Measurements from ENCODE around the gene AIF1L. TPM values are rescaled to one million over a fixed set of nuclear protein-coding genes. Genes with fewer than 3 reads are reported as not detected.

The AIF1L gene
- polyA plus RNA-seq, 3 donors: not detected

DNA sequence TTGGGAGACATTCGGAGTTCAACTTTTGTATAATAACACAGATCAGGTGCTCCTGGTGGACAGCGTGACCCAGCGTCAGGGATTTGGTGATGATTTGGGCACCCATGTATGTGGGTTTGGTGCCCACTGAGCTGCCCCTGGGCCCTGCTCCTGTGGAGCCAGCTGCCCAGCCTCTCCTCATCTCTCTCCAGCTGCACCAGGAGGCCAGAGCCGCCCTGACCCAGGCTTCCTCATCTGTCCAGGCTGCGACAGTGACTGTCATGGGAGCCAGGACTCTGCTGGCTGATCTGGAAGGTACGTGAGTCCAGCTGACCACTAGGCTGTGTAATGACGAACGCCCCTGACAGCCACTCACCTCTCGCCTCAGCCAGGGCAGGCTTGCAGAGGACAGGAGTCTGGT, 14.5 kb upstream of the AIF1L start:
- Histone ChIP-seq H3K79me2 (ENCODE audit: insufficient read depth, low read length) (no peaks in the 10 kb centered on the region), H3K4me2 (replicated peaks; ENCODE audit: extremely low read depth, low read length, poor library complexity, severe bottlenecking) (no peak overlapping the region), H3K9me3 (replicated peaks in 1 of 2; ENCODE audit: control insufficient read depth in 1 of 2, insufficient read depth in 1 of 2, low read length in 2 of 2) (no peaks in the 10 kb centered on the region), H3K27ac (ENCODE audit: low read depth in 1 of 2, low read length in 2 of 2) (no peak overlapping the region), H3K27me3 (ENCODE audit: control insufficient read depth in 2 of 2, insufficient read depth in 2 of 2, low read length in 2 of 2) (no peaks in the 10 kb centered on the region), H4K20me1 (ENCODE audit: insufficient read depth, low read length) (no peaks in the 10 kb centered on the region), H3K4me3 (replicated peaks in 1 of 3; ENCODE audit: low read depth in 2 of 3, low read length in 3 of 3) (no peak overlapping the region), H2AFZ (ENCODE audit: insufficient read depth, low read depth, low read length, poor library complexity, severe bottlenecking) (no peak overlapping the region), H3K9ac (ENCODE audit: insufficient read depth, low read length, poor library complexity, severe bottlenecking) (no peak overlapping the region), H3K4me1 (ENCODE audit: control insufficient read depth in 1 of 2, insufficient read depth in 2 of 2, low read length in 2 of 2) (no peaks in the 10 kb centered on the region), H3K36me3 (replicated peaks in 1 of 2; ENCODE audit: control insufficient read depth in 1 of 2, insufficient read depth in 2 of 2, low read length in 2 of 2) (no peaks in the 10 kb centered on the region)
- no peaks in the 10 kb centered on the region for H3K9me3 Mint-ChIP-seq
- WGBS (ENCODE audit: insufficient coverage): 94% methylated on average over 3 of the region's 9 CpGs
- H3K27me3 Mint-ChIP-seq (ENCODE audit: low read depth in 3 of 3): peaks cover 0 to 3% (median 0%) of the 10 kb centered on the region in 3 donors
- no peaks in the 10 kb centered on the region for H3K36me3 Mint-ChIP-seq
- DNase-seq: no peak
- TF ChIP-seq, protein P1, sequence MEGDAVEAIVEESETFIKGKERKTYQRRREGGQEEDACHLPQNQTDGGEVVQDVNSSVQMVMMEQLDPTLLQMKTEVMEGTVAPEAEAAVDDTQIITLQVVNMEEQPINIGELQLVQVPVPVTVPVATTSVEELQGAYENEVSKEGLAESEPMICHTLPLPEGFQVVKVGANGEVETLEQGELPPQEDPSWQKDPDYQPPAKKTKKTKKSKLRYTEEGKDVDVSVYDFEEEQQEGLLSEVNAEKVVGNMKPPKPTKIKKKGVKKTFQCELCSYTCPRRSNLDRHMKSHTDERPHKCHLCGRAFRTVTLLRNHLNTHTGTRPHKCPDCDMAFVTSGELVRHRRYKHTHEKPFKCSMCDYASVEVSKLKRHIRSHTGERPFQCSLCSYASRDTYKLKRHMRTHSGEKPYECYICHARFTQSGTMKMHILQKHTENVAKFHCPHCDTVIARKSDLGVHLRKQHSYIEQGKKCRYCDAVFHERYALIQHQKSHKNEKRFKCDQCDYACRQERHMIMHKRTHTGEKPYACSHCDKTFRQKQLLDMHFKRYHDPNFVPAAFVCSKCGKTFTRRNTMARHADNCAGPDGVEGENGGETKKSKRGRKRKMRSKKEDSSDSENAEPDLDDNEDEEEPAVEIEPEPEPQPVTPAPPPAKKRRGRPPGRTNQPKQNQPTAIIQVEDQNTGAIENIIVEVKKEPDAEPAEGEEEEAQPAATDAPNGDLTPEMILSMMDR (IDR thresholded peaks at IDR 0.05): no peak
- intact Hi-C loops (cut with micrococcal nuclease): no loop called here
- H3K4me3 Mint-ChIP-seq: no peak overlapping the region
- peaks cover 4% of the 10 kb centered on the region for H3K4me1 Mint-ChIP-seq
- no peak overlapping the region for H3K27ac Mint-ChIP-seq

DNA sequence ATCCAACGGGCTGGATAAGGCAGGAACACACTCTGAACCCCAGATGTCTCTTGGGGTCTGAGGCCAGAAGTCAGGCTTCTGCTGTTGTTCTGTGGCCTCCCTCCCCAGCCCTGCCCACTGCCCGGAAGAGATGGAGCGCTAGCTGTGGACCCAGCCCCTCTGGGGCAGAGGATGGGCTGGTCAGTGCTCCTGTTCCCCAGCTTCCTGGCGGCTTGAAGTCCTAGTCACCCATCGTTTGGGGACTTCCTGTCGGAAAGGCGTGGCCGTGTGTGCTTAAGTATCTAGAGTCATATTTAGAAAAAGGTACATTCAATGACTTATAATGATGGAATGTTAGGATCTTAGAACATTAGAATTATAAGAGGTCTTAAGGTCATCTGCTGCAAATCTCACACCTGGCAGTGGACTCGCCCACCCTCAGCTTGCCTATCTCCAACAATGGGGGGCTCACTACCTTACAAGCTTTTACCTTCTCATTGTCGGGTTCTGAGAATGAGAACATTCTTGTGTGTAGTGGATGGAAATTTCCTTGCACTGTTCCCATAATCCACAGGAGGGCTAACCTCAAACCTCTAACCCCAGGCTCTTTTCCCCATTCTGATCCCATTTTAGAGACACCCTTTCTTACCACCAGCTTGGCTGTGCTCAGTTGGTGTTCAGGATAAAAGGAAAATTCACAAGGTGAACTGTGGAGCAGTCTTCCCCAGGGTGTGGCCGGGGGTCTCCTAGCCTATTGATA, 13.4 kb upstream of the AIF1L start:
- Histone ChIP-seq H3K27me3 (ENCODE audit: control insufficient read depth in 2 of 2, insufficient read depth in 2 of 2, low read length in 2 of 2) (no peaks in the 10 kb centered on the region), H3K27ac (ENCODE audit: low read depth in 1 of 2, low read length in 2 of 2) (no peak overlapping the region), H3K4me3 (replicated peaks in 1 of 3; ENCODE audit: low read depth in 2 of 3, low read length in 3 of 3) (no peak overlapping the region), H3K9ac (ENCODE audit: insufficient read depth, low read length, poor library complexity, severe bottlenecking) (no peak overlapping the region), H3K79me2 (ENCODE audit: insufficient read depth, low read length) (no peaks in the 10 kb centered on the region), H2AFZ (ENCODE audit: insufficient read depth, low read depth, low read length, poor library complexity, severe bottlenecking) (no peak overlapping the region), H3K36me3 (replicated peaks in 1 of 2; ENCODE audit: control insufficient read depth in 1 of 2, insufficient read depth in 2 of 2, low read length in 2 of 2) (no peaks in the 10 kb centered on the region), H3K4me2 (replicated peaks; ENCODE audit: extremely low read depth, low read length, poor library complexity, severe bottlenecking) (no peak overlapping the region), H4K20me1 (ENCODE audit: insufficient read depth, low read length) (no peaks in the 10 kb centered on the region), H3K9me3 (replicated peaks in 1 of 2; ENCODE audit: control insufficient read depth in 1 of 2, insufficient read depth in 1 of 2, low read length in 2 of 2) (no peaks in the 10 kb centered on the region), H3K4me1 (ENCODE audit: control insufficient read depth in 1 of 2, insufficient read depth in 2 of 2, low read length in 2 of 2) (no peaks in the 10 kb centered on the region)
- no peaks in the 10 kb centered on the region for H3K36me3 Mint-ChIP-seq
- intact Hi-C loops (cut with micrococcal nuclease): no loop called here
- no peak overlapping the region for H3K4me3 Mint-ChIP-seq
- peaks cover 4% of the 10 kb centered on the region for H3K4me1 Mint-ChIP-seq
- H3K27me3 Mint-ChIP-seq (ENCODE audit: low read depth in 3 of 3): peaks cover 0 to 3% (median 0%) of the 10 kb centered on the region in 3 donors
- TF ChIP-seq, protein P1 (IDR thresholded peaks at IDR 0.05): no peak
- 87% methylated on average over 4 of the region's 11 CpGs for WGBS (ENCODE audit: insufficient coverage)
- no peaks in the 10 kb centered on the region for H3K9me3 Mint-ChIP-seq
- H3K27ac Mint-ChIP-seq: peak overlapping the region in 1 of 7 donors; percentile 28
- no peak for DNase-seq
